Activated CD4-positive, CD25-positive, alpha-beta regulatory T cell treated with anti-CD3 and anti-CD28 coated beads, Interleukin-2, amount 50 U/mL, for 16 hours (primary cell): ENCODE measurements around the gene ANKHD1.

Source experiments
- DNase-seq: peaks from one replicate; pipeline ENCODE4 v3.0.0-alpha.2; 2020; ENCODE audit warnings: low read depth, low spot score

The ANKHD1 gene

GRCh38 chr5:140401362-140402257 lies at the start of gene ANKHD1:
Gene ANKHD1 (plus strand): TSS chr5:140401833. CDS start chr5:140401968, 135 bp downstream.
- peak; percentile 95 for DNase-seq

GRCh38 chr5:140355546-140355945 lies 46.1 kb upstream of the ANKHD1 start:
- no peak for DNase-seq

- no peak for DNase-seq
These were observed 44.5 kb upstream of the ANKHD1 start for GRCh38 chr5:140356853-140357725.

GRCh38 chr5:140357726-140358093 lies 43.9 kb upstream of the ANKHD1 start:
- peak; percentile 44 for DNase-seq

GRCh38 chr5:140358738-140359310 lies 42.8 kb upstream of the ANKHD1 start:
- no peak for DNase-seq

GRCh38 chr5:140360101-140360500 lies 41.5 kb upstream of the ANKHD1 start, which contains the start of gene SLC4A9:
Gene SLC4A9 (plus strand): TSS chr5:140360194. CDS start chr5:140360237, 43 bp downstream.
- no peak for DNase-seq

- no peak for DNase-seq
These were observed 40.8 kb upstream of the ANKHD1 start for GRCh38 chr5:140360681-140361479.

GRCh38 chr5:140361901-140362300 lies 39.7 kb upstream of the ANKHD1 start:
- DNase-seq = no peak

GRCh38 chr5:140362311-140362710 lies 39.3 kb upstream of the ANKHD1 start:
- no peak for DNase-seq

GRCh38 chr5:140362875-140363630 lies 38.6 kb upstream of the ANKHD1 start:
- peak; percentile 72 for DNase-seq

GRCh38 chr5:140363631-140364471 lies 37.8 kb upstream of the ANKHD1 start:
- DNase-seq = no peak

- DNase-seq = no peak
These were observed 37.2 kb upstream of the ANKHD1 start for GRCh38 chr5:140364472-140364765.

GRCh38 chr5:140365282-140365681 lies 36.4 kb upstream of the ANKHD1 start:
- DNase-seq = no peak

- DNase-seq = no peak
These were observed 35.7 kb upstream of the ANKHD1 start for GRCh38 chr5:140365941-140366340.

GRCh38 chr5:140366589-140367255 lies 34.9 kb upstream of the ANKHD1 start:
- DNase-seq = no peak

GRCh38 chr5:140367256-140368013 lies 34.2 kb upstream of the ANKHD1 start:
- DNase-seq = no peak

- DNase-seq = no peak
These were observed 30.1 kb upstream of the ANKHD1 start for GRCh38 chr5:140371356-140372151.
